Astrocyte (in vitro differentiated cells and primary cell): ENCODE measurements around the gene BRWD1. TPM values are rescaled to one million over a fixed set of nuclear protein-coding genes. Genes with fewer than 3 reads are reported as not detected.

Experiments
- DNase-seq: peaks from one replicate; pipeline ENCODE4 v3.0.0-alpha.2; 2010; ENCODE audit warnings: low read depth
- FAIRE-seq: peaks from 2 replicates; lab custom pipeline; 2011; peaks lifted over from hg19 to GRCh38; lab: Jason Lieb, UNC
- H2AFZ ChIP-seq: 2 replicates; pipeline ENCODE4 v1.6.0; 2012; ENCODE audit warnings: low read depth, low read length, inconsistent platforms
- H3K27ac ChIP-seq: 2 replicates; pipeline ENCODE4 v1.5.1; 2011; ENCODE audit warnings: low read depth, low read length, inconsistent platforms
- H3K27me3 ChIP-seq: 2 replicates; pipeline ENCODE4 v1.6.0; 2011; ENCODE audit warnings: low read length, inconsistent platforms; ENCODE audit not compliant: insufficient read depth
- H3K36me3 ChIP-seq: 2 replicates; pipeline ENCODE4 v1.5.1; 2011; ENCODE audit warnings: low read length, inconsistent platforms; ENCODE audit not compliant: insufficient read depth
- H3K4me1 ChIP-seq: 2 replicates; pipeline ENCODE4 v1.5.1; 2011; ENCODE audit warnings: low read length, inconsistent platforms; ENCODE audit not compliant: insufficient read depth
- H3K4me2 ChIP-seq: 2 replicates; pipeline ENCODE4 v1.6.0; 2012; ENCODE audit warnings: low read length, inconsistent platforms
- H3K4me3 ChIP-seq: 2 replicates; pipeline ENCODE4 v1.5.1; 2011; ENCODE audit warnings: low read depth, mild to moderate bottlenecking, low read length, inconsistent platforms; ENCODE audit not compliant: insufficient read depth
- H3K79me2 ChIP-seq: 2 replicates; pipeline ENCODE4 v1.6.0; 2012; ENCODE audit warnings: mild to moderate bottlenecking, low read length, inconsistent platforms; ENCODE audit not compliant: insufficient read depth
- H3K9ac ChIP-seq: 2 replicates; pipeline ENCODE4 v1.6.0; 2012; ENCODE audit warnings: mild to moderate bottlenecking, low read length, inconsistent platforms
- H3K9me3 ChIP-seq: 2 replicates; pipeline ENCODE4 v1.5.1; 2012; ENCODE audit warnings: low read depth, mild to moderate bottlenecking, low read length, inconsistent platforms; ENCODE audit not compliant: insufficient read depth
- H4K20me1 ChIP-seq: 2 replicates; pipeline ENCODE4 v1.6.0; 2012; ENCODE audit warnings: low read length, inconsistent platforms; ENCODE audit not compliant: insufficient read depth
- H3K27ac Mint-ChIP-seq: one replicate; pipeline ENCODE4 v1.8.0; 2021; ENCODE audit warnings: mild to moderate bottlenecking, mixed read lengths; ENCODE audit not compliant: unreplicated experiment
- H3K27me3 Mint-ChIP-seq: one replicate; pipeline ENCODE4 v1.8.0; 2021; ENCODE audit warnings: low read depth, mixed read lengths; ENCODE audit not compliant: unreplicated experiment
- H3K36me3 Mint-ChIP-seq: one replicate; pipeline ENCODE4 v1.8.0; 2021; ENCODE audit warnings: low read depth, mixed read lengths; ENCODE audit not compliant: unreplicated experiment
- H3K4me1 Mint-ChIP-seq: one replicate; pipeline ENCODE4 v1.8.0; 2021; ENCODE audit warnings: low read depth, mixed read lengths; ENCODE audit not compliant: unreplicated experiment
- H3K4me3 Mint-ChIP-seq: one replicate; pipeline ENCODE4 v1.8.0; 2021; ENCODE audit warnings: mild to moderate bottlenecking, moderate library complexity, mixed read lengths; ENCODE audit not compliant: unreplicated experiment
- H3K9me3 Mint-ChIP-seq: one replicate; pipeline ENCODE4 v1.8.0; 2021; ENCODE audit warnings: mild to moderate bottlenecking, mixed read lengths; ENCODE audit not compliant: unreplicated experiment
- CTCF ChIP-seq: IDR thresholded peaks from 2 replicates; pipeline ENCODE4 v1.5.1; 2011; ENCODE audit warnings: low read depth, mild to moderate bottlenecking, inconsistent platforms, low read length, moderate library complexity; ENCODE audit not compliant: insufficient read depth
- EZH2 ChIP-seq: IDR thresholded peaks from 2 replicates; pipeline ENCODE4 v1.6.1; 2012; ENCODE audit warnings: mild to moderate bottlenecking, low read length, inconsistent platforms; ENCODE audit not compliant: insufficient read depth
- total RNA-seq: library from RNA; stranded (reverse); gene quantifications from 2 replicates; pipeline ENCODE4 v1.2.1, GENCODE V29; 2021

The BRWD1 gene
- total RNA-seq, 1 donor from 2014 or later: 28.1 TPM

DNA sequence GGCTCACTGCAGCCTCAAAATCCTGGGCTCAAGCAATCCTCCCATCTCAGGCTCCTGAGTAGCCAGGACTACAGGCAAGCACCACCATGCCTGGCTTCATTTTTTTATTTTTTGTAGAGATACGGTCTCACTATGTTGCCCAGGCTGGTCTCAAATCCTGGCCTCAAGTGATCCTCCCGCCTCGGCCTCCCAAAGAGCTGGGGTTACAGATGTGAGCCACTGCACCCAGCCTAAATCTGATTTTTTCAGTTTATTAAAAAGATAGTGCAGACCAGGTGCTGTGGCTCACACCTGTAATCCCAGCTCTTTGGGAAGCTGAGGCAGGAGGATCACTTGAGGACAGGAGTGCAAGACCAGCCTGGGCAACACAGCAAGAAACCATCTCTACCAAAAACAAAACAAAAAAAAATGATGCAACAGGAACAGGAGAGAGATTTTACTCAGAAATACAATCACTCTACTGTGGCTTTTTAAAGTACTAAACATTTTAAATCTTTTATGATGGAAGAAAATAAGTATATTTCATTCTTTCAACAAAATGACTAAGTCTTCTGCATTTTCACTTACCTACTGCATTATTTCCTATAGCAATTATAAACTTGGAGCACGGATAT is 132.1 kb downstream of the BRWD1 start:
- no peaks in the 10 kb centered on the region for H3K9me3 ChIP-seq
- peak overlapping the region; percentile 90 for H3K4me2 ChIP-seq
- no peak overlapping the region for H3K9ac ChIP-seq
- no peak overlapping the region for H3K4me3 ChIP-seq
- peaks cover 15% of the 10 kb centered on the region for H3K36me3 ChIP-seq
- no peak for TF ChIP-seq CTCF
- TF ChIP-seq EZH2: no peak
- Mint-ChIP-seq H3K4me3 (peak overlapping the region; percentile 97), H3K27me3 (no peaks in the 10 kb centered on the region), H3K4me1 (peaks cover 12% of the 10 kb centered on the region), H3K36me3 (peaks cover 6% of the 10 kb centered on the region), H3K9me3 (no peaks in the 10 kb centered on the region), H3K27ac (peak overlapping the region; percentile 95)
- peaks cover 17% of the 10 kb centered on the region for H4K20me1 ChIP-seq
- H3K79me2 ChIP-seq: peaks cover 38% of the 10 kb centered on the region
- no peak overlapping the region for H3K27ac ChIP-seq
- no peaks in the 10 kb centered on the region for H3K27me3 ChIP-seq
- FAIRE-seq (no peak), DNase-seq (no peak)
- no peak overlapping the region for H2AFZ ChIP-seq
- H3K4me1 ChIP-seq: peaks cover 15% of the 10 kb centered on the region

- Histone ChIP-seq H3K4me3 (no peak overlapping the region), H3K36me3 (peaks cover 15% of the 10 kb centered on the region), H3K4me1 (peaks cover 15% of the 10 kb centered on the region), H3K4me2 (no peak overlapping the region), H2AFZ (no peak overlapping the region), H4K20me1 (peaks cover 18% of the 10 kb centered on the region), H3K9me3 (no peaks in the 10 kb centered on the region), H3K27me3 (no peaks in the 10 kb centered on the region), H3K79me2 (peaks cover 38% of the 10 kb centered on the region), H3K27ac (no peak overlapping the region), H3K9ac (no peak overlapping the region)
- FAIRE-seq (no peak), DNase-seq (no peak)
- Mint-ChIP-seq H3K36me3 (peaks cover 6% of the 10 kb centered on the region), H3K27me3 (no peaks in the 10 kb centered on the region), H3K4me3 (no peak overlapping the region), H3K27ac (no peak overlapping the region), H3K9me3 (no peaks in the 10 kb centered on the region), H3K4me1 (peaks cover 12% of the 10 kb centered on the region)
- peak; percentile 26 for TF ChIP-seq CTCF
- TF ChIP-seq EZH2: no peak
Measured at GRCh38 chr21:39180429-39181019, 132.9 kb downstream of the BRWD1 start.

DNA sequence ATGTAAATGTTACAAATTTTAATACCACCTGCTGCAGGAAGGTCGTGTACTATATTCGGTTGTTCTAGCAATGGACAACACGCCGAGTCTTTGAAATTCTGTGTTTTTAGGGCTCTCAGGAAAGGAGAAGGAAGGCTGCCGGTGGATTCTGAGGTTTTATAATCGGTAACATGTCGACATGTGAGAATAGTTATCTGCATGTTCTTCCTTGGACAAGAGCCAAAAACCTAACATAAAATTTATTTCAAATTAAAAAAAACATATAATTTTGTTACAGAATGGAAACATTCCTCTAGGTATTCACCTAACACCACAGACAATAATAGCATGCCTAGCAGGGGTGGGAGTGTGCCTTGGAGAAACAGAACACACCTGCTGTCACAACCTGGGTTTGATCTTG is 135.0 kb downstream of the BRWD1 start:
- DNase-seq: no peak
- Histone ChIP-seq H3K4me3 (no peak overlapping the region), H3K36me3 (peaks cover 25% of the 10 kb centered on the region), H3K9me3 (no peaks in the 10 kb centered on the region), H3K4me2 (no peak overlapping the region), H2AFZ (no peak overlapping the region), H3K79me2 (peaks cover 38% of the 10 kb centered on the region), H3K4me1 (peaks cover 10% of the 10 kb centered on the region), H4K20me1 (peaks cover 21% of the 10 kb centered on the region), H3K9ac (no peak overlapping the region), H3K27ac (no peak overlapping the region), H3K27me3 (no peaks in the 10 kb centered on the region)
- H3K36me3 Mint-ChIP-seq: peaks cover 9% of the 10 kb centered on the region
- no peak overlapping the region for H3K4me3 Mint-ChIP-seq
- H3K27ac Mint-ChIP-seq: no peak overlapping the region
- H3K9me3 Mint-ChIP-seq: no peaks in the 10 kb centered on the region
- TF ChIP-seq CTCF (no peak), EZH2 (no peak)
- FAIRE-seq: no peak
- peaks cover 14% of the 10 kb centered on the region for H3K4me1 Mint-ChIP-seq
- H3K27me3 Mint-ChIP-seq: no peaks in the 10 kb centered on the region
